AG04450 (cell line): ENCODE data around the gene ECE1. TPM values are rescaled to one million over a fixed set of nuclear protein-coding genes. Genes with fewer than 3 reads are reported as not detected.
"Not testable (repeated sequence)": the region's sequence is repeated elsewhere in the genome, so short reads cannot be mapped to it uniquely, and the experiment has no call there.

Experiments used
- CTCF ChIA-PET: fragments of 300-600, 350-600 bp; formaldehyde crosslinking; extraction: SDS; loops from one replicate; lab custom pipeline; 2022; ENCODE audit warnings: antibody characterized with exemption, inconsistent platforms; lab: Charles Lee
- POLR2A ChIA-PET: fragments of 350-600 bp; formaldehyde crosslinking; extraction: SDS; loops from one replicate; lab custom pipeline; 2021; ENCODE audit warnings: antibody characterized with exemption, inconsistent platforms; lab: Yijun Ruan, JAX
- DNase-seq: peaks from one replicate; pipeline ENCODE4 v3.0.0-alpha.2; 2011; ENCODE audit warnings: low read depth, low spot score
- H3K27ac ChIP-seq: one replicate; pipeline ENCODE4 v1.5.1; 2012; ENCODE audit warnings: low read depth, low read length, control low read depth
- H3K27me3 ChIP-seq: one replicate; pipeline ENCODE4 v1.6.0; 2012; ENCODE audit warnings: low read length; ENCODE audit not compliant: control insufficient read depth, insufficient read depth
- H3K4me3 ChIP-seq: 2 replicates; pipeline ENCODE4 v1.5.1; 2011; ENCODE audit warnings: mild to moderate bottlenecking, low read depth, low read length, control low read depth
- H3K9me3 ChIP-seq: 2 replicates; pipeline ENCODE4 v1.5.1; 2012; ENCODE audit warnings: low read length; ENCODE audit not compliant: control insufficient read depth, insufficient read depth
- CTCF ChIP-seq: IDR thresholded peaks from 2 replicates; pipeline ENCODE4 v1.5.1; 2011; ENCODE audit warnings: low read depth, low read length, control low read depth, inconsistent platforms
- polyA plus RNA-seq: library from polyadenylated mRNA; depleted of rRNA; stranded (reverse); fragments of >200 nt; gene quantifications from 2 replicates; pipeline ENCODE4 v1.2.3, GENCODE V29; 2011

The ECE1 gene
- polyA plus RNA-seq, 1 experiment = 161 TPM

- CTCF ChIA-PET = interaction anchor here (2.6 kb wide), 1 partner anchor 14 kb away, joined by 11 read pairs; no protein-coding TSS in a partner anchor
- H3K27ac ChIP-seq = no peak overlapping the region
- H3K4me3 ChIP-seq = no peak overlapping the region
- H3K27me3 ChIP-seq = no peaks in the 10 kb centered on the region
- no peak for DNase-seq
- POLR2A ChIA-PET = no interaction called here
- H3K9me3 ChIP-seq = no peaks in the 10 kb centered on the region
- no peak for TF ChIP-seq CTCF
Observed at GRCh38 chr1:21285055-21285372, 5.2 kb downstream of the ECE1 start.

- H3K27me3 ChIP-seq = no peaks in the 10 kb centered on the region
- no peak for TF ChIP-seq CTCF
- ChIA-PET POLR2A (interaction anchor here (0.5 kb wide), 1 partner anchor 316 kb away, joined by 3 read pairs; no protein-coding TSS in a partner anchor), CTCF (interaction anchor here (2.6 kb wide), 1 partner anchor 14 kb away, joined by 11 read pairs; no protein-coding TSS in a partner anchor)
- no peak overlapping the region for H3K4me3 ChIP-seq
- H3K9me3 ChIP-seq = no peaks in the 10 kb centered on the region
- no peak overlapping the region for H3K27ac ChIP-seq
- no peak for DNase-seq
Observed at GRCh38 chr1:21284206-21285054, 5.8 kb downstream of the ECE1 start.

GRCh38 chr1:21283524-21283923 is 6.7 kb downstream of the ECE1 start:
- DNase-seq = no peak
- ChIA-PET POLR2A (no interaction called here), CTCF (interaction anchor here (2.6 kb wide), 1 partner anchor 13 kb away, joined by 11 read pairs; no protein-coding TSS in a partner anchor)
- no peak overlapping the region for H3K27ac ChIP-seq
- H3K9me3 ChIP-seq = no peaks in the 10 kb centered on the region
- no peaks in the 10 kb centered on the region for H3K27me3 ChIP-seq
- H3K4me3 ChIP-seq = no peak overlapping the region
- TF ChIP-seq CTCF = no peak

- H3K9me3 ChIP-seq, H3K27ac ChIP-seq, H3K27me3 ChIP-seq, DNase-seq, POLR2A ChIA-PET, H3K4me3 ChIP-seq: not testable (repeated sequence)
- CTCF ChIA-PET = interaction anchor here (0.7 kb wide), 1 partner anchor 19 kb away, joined by 4 read pairs; no protein-coding TSS in a partner anchor
Observed at GRCh38 chr1:21282020-21282419, 8.2 kb downstream of the ECE1 start.

- Histone ChIP-seq H3K4me3 (no peak overlapping the region), H3K9me3 (no peaks in the 10 kb centered on the region), H3K27me3 (no peaks in the 10 kb centered on the region), H3K27ac (peak overlapping the region; percentile 78)
- DNase-seq = no peak
- ChIA-PET POLR2A (no interaction called here), CTCF (interaction anchor here (2.3 to 4.0 kb wide), 2 partner anchors 11 to 88 kb away, joined by 7 to 36 read pairs; no protein-coding TSS in a partner anchor)
- no peak for TF ChIP-seq CTCF
Observed at GRCh38 chr1:21280482-21280881, 9.8 kb downstream of the ECE1 start.
